HS-27A (cell line): Measurements from ENCODE around the gene CFAP43.

Source experiments
- DNase-seq: peaks from one replicate; pipeline ENCODE4 v3.0.0-alpha.2; 2012; ENCODE audit warnings: low read depth, missing footprints

The CFAP43 gene

GRCh38 chr10:104090611-104091010 lies 141.6 kb downstream of the CFAP43 start:
- no peak for DNase-seq

GRCh38 chr10:104089621-104090020 lies 142.5 kb downstream of the CFAP43 start:
- no peak for DNase-seq

- no peak for DNase-seq
These were observed 143.9 kb downstream of the CFAP43 start for GRCh38 chr10:104088239-104088638.

GRCh38 chr10:104085801-104086400 lies 146.3 kb downstream of the CFAP43 start, which contains the start of gene COL17A1:
COL17A1 (minus strand) TSS chr10:104085880; CDS start chr10:104080673, 5,207 bp downstream.
- DNase-seq, result no peak

GRCh38 chr10:104084482-104085142 lies 147.6 kb downstream of the CFAP43 start:
- no peak for DNase-seq

GRCh38 chr10:104081998-104082397 lies 150.2 kb downstream of the CFAP43 start:
- DNase-seq, result no peak

GRCh38 chr10:104080762-104081161 lies 151.4 kb downstream of the CFAP43 start:
- no peak for DNase-seq
